GM13976 (cell line): ENCODE results near the gene ARHGEF9.

Experiments
- DNase-seq: peaks from one replicate; pipeline ENCODE4 v3.0.0; 2012; ENCODE audit warnings: low spot score
- in situ Hi-C: fragments of 300-500 bp; cut with MboI; formaldehyde crosslinking; loops from one replicate; pipeline ENCODE4 v1.12.0; 2022; ENCODE audit warnings: low sequenced_read_pairs, mixed read lengths, inconsistent platforms; ENCODE audit not compliant: unreplicated experiment
- TF ChIP-seq, protein P1 (sequence below): IDR thresholded peaks from 2 replicates; pipeline ENCODE4 v1.5.1; 2012; ENCODE audit warnings: borderline replicate concordance, mild to moderate bottlenecking; ENCODE audit not compliant: insufficient read depth; ENCODE audit errors: extremely low read depth, missing control alignments, control extremely low read depth

ARHGEF9 gene

DNA sequence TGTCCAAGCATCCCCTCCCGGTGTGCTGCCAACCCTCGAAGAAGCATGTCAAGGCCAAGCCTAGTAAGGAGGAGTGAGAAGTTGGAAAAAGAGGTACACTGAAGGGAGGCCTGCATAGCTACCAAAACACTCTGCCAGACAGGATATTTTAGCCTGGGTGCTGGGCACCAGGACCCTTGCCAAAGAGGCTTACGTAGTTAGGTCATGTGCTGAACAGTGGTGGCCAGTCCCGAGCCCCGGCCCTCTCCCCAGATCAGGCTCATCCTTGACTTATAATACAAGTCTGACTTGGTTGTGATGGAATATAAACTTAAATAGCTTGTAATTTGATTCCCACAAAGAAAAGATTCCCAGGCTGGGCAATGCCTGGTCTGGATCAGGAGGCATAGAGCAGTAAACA lies 149.3 kb downstream of the ARHGEF9 start:
- no peak for DNase-seq
- in situ Hi-C loops, result no loop called here
- TF ChIP-seq, protein P1, sequence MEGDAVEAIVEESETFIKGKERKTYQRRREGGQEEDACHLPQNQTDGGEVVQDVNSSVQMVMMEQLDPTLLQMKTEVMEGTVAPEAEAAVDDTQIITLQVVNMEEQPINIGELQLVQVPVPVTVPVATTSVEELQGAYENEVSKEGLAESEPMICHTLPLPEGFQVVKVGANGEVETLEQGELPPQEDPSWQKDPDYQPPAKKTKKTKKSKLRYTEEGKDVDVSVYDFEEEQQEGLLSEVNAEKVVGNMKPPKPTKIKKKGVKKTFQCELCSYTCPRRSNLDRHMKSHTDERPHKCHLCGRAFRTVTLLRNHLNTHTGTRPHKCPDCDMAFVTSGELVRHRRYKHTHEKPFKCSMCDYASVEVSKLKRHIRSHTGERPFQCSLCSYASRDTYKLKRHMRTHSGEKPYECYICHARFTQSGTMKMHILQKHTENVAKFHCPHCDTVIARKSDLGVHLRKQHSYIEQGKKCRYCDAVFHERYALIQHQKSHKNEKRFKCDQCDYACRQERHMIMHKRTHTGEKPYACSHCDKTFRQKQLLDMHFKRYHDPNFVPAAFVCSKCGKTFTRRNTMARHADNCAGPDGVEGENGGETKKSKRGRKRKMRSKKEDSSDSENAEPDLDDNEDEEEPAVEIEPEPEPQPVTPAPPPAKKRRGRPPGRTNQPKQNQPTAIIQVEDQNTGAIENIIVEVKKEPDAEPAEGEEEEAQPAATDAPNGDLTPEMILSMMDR, result no peak

DNA sequence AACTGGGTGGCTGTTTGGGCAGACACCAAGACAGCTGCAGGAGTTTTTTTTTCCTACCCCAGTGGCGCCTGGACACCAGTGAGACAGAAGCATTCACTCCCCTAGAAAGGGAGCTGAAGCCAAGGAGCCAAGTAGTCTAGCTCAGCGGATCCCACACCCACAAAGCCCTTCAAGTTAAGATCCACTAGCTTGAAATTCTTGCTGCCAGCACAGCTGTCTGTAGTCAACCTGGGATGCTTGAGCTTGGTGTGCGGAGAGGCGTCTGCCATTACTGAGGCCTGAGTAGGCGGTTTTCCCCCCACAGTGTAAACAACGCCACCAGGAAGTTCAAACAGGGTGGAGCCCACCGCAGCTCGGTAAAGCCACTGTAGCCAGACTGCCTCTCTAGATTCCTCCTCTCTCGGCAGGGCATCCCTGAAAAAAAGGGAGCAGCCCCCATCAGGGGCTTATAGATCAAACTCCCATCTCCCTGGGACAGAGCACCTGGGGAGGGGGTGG lies 171.4 kb downstream of the ARHGEF9 start:
- no peak for DNase-seq
- TF ChIP-seq, protein P1, result no peak
- in situ Hi-C loops, result no loop called here

DNA sequence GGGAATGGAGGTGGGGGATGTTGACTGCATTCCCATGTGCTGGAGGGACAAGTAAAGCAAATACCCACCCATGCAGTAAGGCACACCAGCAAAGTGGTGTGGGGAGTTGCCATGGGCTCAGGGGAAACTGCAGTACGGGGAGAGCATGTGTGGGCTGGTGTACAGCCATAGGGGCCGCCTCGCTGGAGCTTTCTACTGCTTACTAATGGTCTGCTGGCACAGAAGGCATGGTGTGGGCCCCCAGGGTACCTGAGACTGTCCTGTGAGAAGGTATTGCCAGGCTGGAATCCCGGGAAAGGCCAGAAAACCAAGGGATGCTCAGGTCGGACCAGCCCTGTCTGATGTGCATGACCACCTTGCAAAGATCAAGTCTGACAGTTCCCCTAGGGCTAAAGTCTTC lies 199.1 kb downstream of the ARHGEF9 start:
- TF ChIP-seq, protein P1, result no peak
- no peak for DNase-seq
- in situ Hi-C loops, result no loop called here
